BLaER1 treated with 17β-estradiol and CSF1 and Interleukin-3, amounts not matched to agents 10 nM and 100 nM (cell line): ENCODE measurements around the gene ATF7.

Experiments used
- H3K27ac ChIP-seq, 11 experiments: shearing (Covaris generic); formaldehyde crosslinking; 2 replicates each; pipeline ENCODE4 v1.8.1; 2022
- H3K27me3 ChIP-seq, 11 experiments: shearing (Covaris generic); formaldehyde crosslinking; 2 replicates each; pipeline ENCODE4 v1.8.1; 2022
- H3K36me3 ChIP-seq, 11 experiments: shearing (Covaris generic); formaldehyde crosslinking; 2 replicates each; pipeline ENCODE4 v1.8.1; 2022
- H3K4me1 ChIP-seq, 10 experiments: shearing (Covaris generic); formaldehyde crosslinking; 2 replicates each; pipeline ENCODE4 v1.8.1; 2022
- H3K4me2 ChIP-seq, 11 experiments: shearing (Covaris generic); formaldehyde crosslinking; 2 replicates each; pipeline ENCODE4 v1.8.1; 2022
- H3K4me3 ChIP-seq, 10 experiments: shearing (Covaris generic); formaldehyde crosslinking; 2 replicates each; pipeline ENCODE4 v1.8.1; 2022
- H3K9ac ChIP-seq, 11 experiments: shearing (Covaris generic); formaldehyde crosslinking; 2 replicates each; pipeline ENCODE4 v1.8.1; 2022
- H3K9me3 ChIP-seq, 11 experiments: shearing (Covaris generic); formaldehyde crosslinking; replicated peaks in 1 of 11; 2 replicates each; pipeline ENCODE4 v1.8.1; 2022
- H4K20me1 ChIP-seq, 11 experiments: shearing (Covaris generic); formaldehyde crosslinking; 2 replicates each; pipeline ENCODE4 v1.8.1; 2022
- Cebpa-rat ChIP-seq, 11 experiments: shearing (Covaris generic); IDR thresholded peaks; 2 replicates each; pipeline ENCODE4 v1.8.1; 2022

Gene ATF7

GRCh38 chr12:53591301-53592206 is 34.6 kb downstream of the ATF7 start:
- Histone ChIP-seq H3K9ac (no peak overlapping the region; a peak in 1 of 22 replicates), H3K4me1 (peaks cover 0 to 16% (median 4%) of the 10 kb centered on the region in 10 experiments; a peak in 8 of 20 replicates), H3K27me3 (no peaks in the 10 kb centered on the region), H3K27ac (no peak overlapping the region), H3K4me3 (no peak overlapping the region), H4K20me1 (peaks cover 4 to 74% (median 13%) of the 10 kb centered on the region in 11 experiments; a peak in 12 of 22 replicates), H3K9me3 (no peaks in the 10 kb centered on the region), H3K36me3 (peaks cover 0 to 51% (median 14%) of the 10 kb centered on the region in 11 experiments; a peak in 13 of 22 replicates), H3K4me2 (peak overlapping the region in 3 of 11 experiments; percentile 3 to 42 (median 36); a peak in 4 of 22 replicates)
- TF ChIP-seq Cebpa-rat (IDR thresholded peaks at IDR 0.05), result no peak

DNA sequence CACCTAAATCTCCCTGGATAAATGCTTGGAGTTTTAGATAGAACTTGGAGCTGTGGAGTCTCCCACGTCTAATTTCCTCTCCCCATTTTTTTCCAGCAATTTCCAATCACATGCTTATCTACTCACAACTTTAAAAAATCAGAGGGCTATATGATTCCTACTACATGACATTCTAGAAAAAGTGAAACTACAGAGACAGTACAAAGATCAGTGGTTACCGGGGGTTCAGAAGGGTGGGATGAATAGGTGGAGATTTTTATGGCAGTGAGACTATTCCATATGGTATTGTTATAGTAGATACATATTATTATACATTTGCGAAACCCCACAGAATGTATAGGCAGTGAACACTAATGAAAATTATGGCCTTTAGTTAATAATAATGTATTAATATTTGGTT is 35.5 kb downstream of the ATF7 start:
- TF ChIP-seq Cebpa-rat (IDR thresholded peaks at IDR 0.05), result no peak
- peaks cover 4 to 78% (median 13%) of the 10 kb centered on the region in 11 experiments; a peak in 12 of 22 replicates for H4K20me1 ChIP-seq
- H3K27me3 ChIP-seq, result no peaks in the 10 kb centered on the region
- H3K4me3 ChIP-seq, result no peak overlapping the region
- peaks cover 0 to 16% (median 4%) of the 10 kb centered on the region in 10 experiments; a peak in 8 of 20 replicates for H3K4me1 ChIP-seq
- H3K36me3 ChIP-seq, result peaks cover 0 to 51% (median 14%) of the 10 kb centered on the region in 11 experiments; a peak in 12 of 22 replicates
- no peak overlapping the region for H3K4me2 ChIP-seq
- H3K27ac ChIP-seq, result no peak overlapping the region
- no peak overlapping the region for H3K9ac ChIP-seq
- no peaks in the 10 kb centered on the region for H3K9me3 ChIP-seq

- H3K36me3 ChIP-seq, result peaks cover 0 to 55% (median 17%) of the 10 kb centered on the region in 11 experiments; a peak in 16 of 22 replicates
- H3K4me3 ChIP-seq, result no peak overlapping the region
- H3K27me3 ChIP-seq, result no peaks in the 10 kb centered on the region
- no peak overlapping the region for H3K9ac ChIP-seq
- H3K4me1 ChIP-seq, result peaks cover 0 to 16% (median 4%) of the 10 kb centered on the region in 10 experiments; a peak in 8 of 20 replicates
- no peak overlapping the region for H3K27ac ChIP-seq
- H3K9me3 ChIP-seq, result peaks cover 0 to 4% (median 1%) of the 10 kb centered on the region in 11 experiments; a peak in 9 of 22 replicates
- no peak for TF ChIP-seq Cebpa-rat (IDR thresholded peaks at IDR 0.05)
- H4K20me1 ChIP-seq, result peaks cover 4 to 79% (median 13%) of the 10 kb centered on the region in 11 experiments; a peak in 14 of 22 replicates
- H3K4me2 ChIP-seq, result no peak overlapping the region
Observed at GRCh38 chr12:53589915-53590314, 36.3 kb downstream of the ATF7 start.

DNA sequence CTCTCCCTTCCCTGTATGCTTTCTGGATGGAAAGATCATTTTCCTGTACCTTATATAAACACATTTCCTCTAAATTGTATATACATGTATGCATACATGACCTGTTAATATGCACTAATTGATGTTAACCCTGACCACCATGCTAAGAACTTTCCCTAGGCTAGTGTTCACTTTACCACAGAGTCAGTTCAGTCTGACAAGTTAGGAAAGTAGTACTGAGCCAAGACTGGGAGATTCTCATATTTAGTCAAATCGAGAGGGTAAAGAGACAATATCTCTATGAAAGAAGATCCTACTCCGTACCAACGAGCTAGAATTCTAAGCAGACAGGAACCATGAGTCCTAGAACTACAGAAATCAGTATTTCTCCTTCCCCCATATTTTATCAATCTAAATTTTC is 36.8 kb downstream of the ATF7 start:
- no peak for TF ChIP-seq Cebpa-rat (IDR thresholded peaks at IDR 0.05)
- H3K4me1 ChIP-seq, result peaks cover 0 to 16% (median 4%) of the 10 kb centered on the region in 10 experiments; a peak in 8 of 20 replicates
- no peak overlapping the region for H3K9ac ChIP-seq
- H3K36me3 ChIP-seq, result peaks cover under 1 to 60% (median 22%) of the 10 kb centered on the region in 11 experiments; a peak in 19 of 22 replicates
- H3K4me3 ChIP-seq, result no peak overlapping the region
- no peaks in the 10 kb centered on the region for H3K27me3 ChIP-seq
- no peak overlapping the region for H3K27ac ChIP-seq
- H4K20me1 ChIP-seq, result peaks cover 4 to 84% (median 13%) of the 10 kb centered on the region in 11 experiments; a peak in 14 of 22 replicates
- H3K4me2 ChIP-seq, result no peak overlapping the region
- peaks cover 0 to 9% (median 6%) of the 10 kb centered on the region in 11 experiments; a peak in 12 of 22 replicates for H3K9me3 ChIP-seq

- Histone ChIP-seq H3K4me1 (peaks cover 0 to 16% (median 3%) of the 10 kb centered on the region in 10 experiments; a peak in 8 of 20 replicates), H4K20me1 (peaks cover 3 to 72% (median 10%) of the 10 kb centered on the region in 11 experiments; a peak in 14 of 22 replicates), H3K4me3 (no peak overlapping the region), H3K9ac (no peak overlapping the region), H3K27me3 (no peaks in the 10 kb centered on the region), H3K36me3 (peaks cover 8 to 62% (median 22%) of the 10 kb centered on the region in 11 experiments; a peak in 20 of 22 replicates), H3K27ac (no peak overlapping the region), H3K4me2 (no peak overlapping the region), H3K9me3 (peaks cover 0 to 17% (median 12%) of the 10 kb centered on the region in 11 experiments; a peak in 14 of 22 replicates)
- no peak for TF ChIP-seq Cebpa-rat (IDR thresholded peaks at IDR 0.05)
Observed at GRCh38 chr12:53588123-53588522, 38.1 kb downstream of the ATF7 start.

DNA sequence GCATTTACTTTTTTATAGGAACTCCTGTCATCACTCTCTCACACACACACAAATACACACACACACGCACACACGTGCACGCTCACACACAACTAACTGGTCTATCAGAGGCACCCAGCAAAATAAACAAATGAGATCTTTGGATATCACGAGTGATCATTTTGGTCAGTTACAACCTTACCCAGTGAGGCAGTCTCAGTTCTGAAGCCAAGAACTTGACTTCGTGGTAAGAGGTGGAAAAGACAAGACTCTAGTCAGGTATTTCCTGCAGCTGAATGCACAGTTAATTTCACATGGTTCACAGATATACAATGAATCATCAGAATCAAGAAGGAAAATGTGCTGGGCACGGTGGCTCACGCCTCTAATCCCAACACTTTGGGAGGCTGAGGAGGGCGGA is 39.4 kb downstream of the ATF7 start:
- peaks cover 8 to 71% (median 22%) of the 10 kb centered on the region in 11 experiments; a peak in 21 of 22 replicates for H3K36me3 ChIP-seq
- H4K20me1 ChIP-seq, result peaks cover 0 to 64% (median 8%) of the 10 kb centered on the region in 11 experiments; a peak in 13 of 22 replicates
- no peaks in the 10 kb centered on the region for H3K27me3 ChIP-seq
- no peak for TF ChIP-seq Cebpa-rat (IDR thresholded peaks at IDR 0.05)
- H3K4me2 ChIP-seq, result no peak overlapping the region
- no peak overlapping the region for H3K27ac ChIP-seq
- peaks cover 0 to 12% (median 2%) of the 10 kb centered on the region in 10 experiments; a peak in 7 of 20 replicates for H3K4me1 ChIP-seq
- no peak overlapping the region for H3K4me3 ChIP-seq
- H3K9ac ChIP-seq, result no peak overlapping the region
- H3K9me3 ChIP-seq, result peaks cover 0 to 17% (median 12%) of the 10 kb centered on the region in 11 experiments; a peak in 14 of 22 replicates

- Histone ChIP-seq H4K20me1 (peaks cover 0 to 60% (median 7%) of the 10 kb centered on the region in 11 experiments; a peak in 10 of 22 replicates), H3K4me1 (no peaks in the 10 kb centered on the region), H3K4me3 (no peak overlapping the region), H3K27me3 (no peaks in the 10 kb centered on the region), H3K4me2 (no peak overlapping the region), H3K27ac (no peak overlapping the region), H3K9ac (no peak overlapping the region), H3K9me3 (peaks cover 0 to 17% (median 12%) of the 10 kb centered on the region in 11 experiments; a peak in 14 of 22 replicates), H3K36me3 (peaks cover 8 to 74% (median 21%) of the 10 kb centered on the region in 11 experiments; a peak in 21 of 22 replicates)
- TF ChIP-seq Cebpa-rat (IDR thresholded peaks at IDR 0.05), result no peak
Observed at GRCh38 chr12:53585448-53586125, 40.6 kb downstream of the ATF7 start.

GRCh38 chr12:53579545-53579955 is 46.6 kb downstream of the ATF7 start:
- Histone ChIP-seq H3K36me3 (peaks cover 6 to 57% (median 30%) of the 10 kb centered on the region in 11 experiments), H3K4me3 (no peak overlapping the region), H3K4me2 (peak overlapping the region in 6 of 11 experiments; percentile 4 to 53 (median 26); a peak in 9 of 22 replicates), H3K9me3 (peaks cover 0 to 11% (median 8%) of the 10 kb centered on the region in 11 experiments; a peak in 14 of 22 replicates), H4K20me1 (peaks cover 0 to 31% (median 10%) of the 10 kb centered on the region in 11 experiments; a peak in 9 of 22 replicates), H3K4me1 (peaks cover 7 to 53% (median 32%) of the 10 kb centered on the region in 10 experiments), H3K9ac (no peak overlapping the region), H3K27me3 (no peaks in the 10 kb centered on the region), H3K27ac (peak overlapping the region in 1 of 11 experiments; percentile 4; a peak in 2 of 22 replicates)
- TF ChIP-seq Cebpa-rat (IDR thresholded peaks at IDR 0.05), result no peak
